A549 (cell line): Measurements from ENCODE around the gene GSTK1. TPM values are rescaled to one million over a fixed set of nuclear protein-coding genes. Genes with fewer than 3 reads are reported as not detected.

Experiments used
- ATAC-seq, 2 experiments: fragments of 200-7000 bp in 1 of 2; fragments of >200 bp in 1 of 2; cut with Nextera tagmentation in 1 of 2; cut with Tn5 transposase in 1 of 2; 3 replicates each; pipeline versions ENCODE4 v1.8.0 to v1.9.1; 2018 to 2020; ENCODE audit warnings: mild to moderate bottlenecking in 1 of 2, moderate library complexity in 1 of 2
- CTCF ChIA-PET: fragments of 300-600 bp; sonication (Branson Sonifier 250); formaldehyde crosslinking; extraction: SDS; loops from one replicate; lab custom pipeline; 2021; ENCODE audit warnings: antibody characterized with exemption, inconsistent platforms; lab: Yijun Ruan, JAX
- POLR2A ChIA-PET: fragments of 350-600 bp; formaldehyde crosslinking; extraction: SDS; loops from one replicate; lab custom pipeline; 2021; ENCODE audit warnings: antibody characterized with exemption, inconsistent platforms; lab: Yijun Ruan, JAX
- DNase-seq, 2 experiments: peaks; one replicate each; pipeline versions ENCODE4 v3.0.0 to v3.0.0-alpha.2; 2011 to 2016; ENCODE audit warnings: low read depth in 1 of 2, low spot score in 1 of 2
- FAIRE-seq: peaks from 2 replicates; lab custom pipeline; 2011; peaks lifted over from hg19 to GRCh38; lab: Jason Lieb, UNC
- H3K27ac ChIP-seq, 2 experiments: fragments of >200 bp; sonication (Bioruptor Twin); formaldehyde crosslinking; 3 replicates each; pipeline ENCODE4 v1.5.1; 2016 to 2017
- H3K4me1 ChIP-seq: fragments of >200 bp; sonication (Bioruptor Twin); formaldehyde crosslinking; 3 replicates; pipeline ENCODE4 v1.6.1; 2016
- H3K4me2 ChIP-seq: fragments of >200 bp; sonication (Bioruptor Twin); formaldehyde crosslinking; 3 replicates; pipeline ENCODE4 v1.6.1; 2016
- H3K4me3 ChIP-seq: fragments of >200 bp; sonication (Bioruptor Twin); formaldehyde crosslinking; 3 replicates; pipeline ENCODE4 v1.5.1; 2016
- H3K9me3 ChIP-seq: fragments of >200 bp; sonication (Bioruptor Twin); formaldehyde crosslinking; 3 replicates; pipeline ENCODE4 v1.6.1; 2016
- BHLHE40 ChIP-seq: IDR thresholded peaks from 2 replicates; pipeline ENCODE4 v1.6.1; 2012; ENCODE audit warnings: low read depth, low read length, inconsistent platforms
- CEBPB ChIP-seq, 2 experiments: fragments of >200 bp in 1 of 2; sonication (Bioruptor Twin) in 1 of 2; formaldehyde crosslinking in 1 of 2; IDR thresholded peaks; 2 replicates each; pipeline ENCODE4 v1.6.1; 2012 to 2016
- E2F6 ChIP-seq: IDR thresholded peaks from 2 replicates; pipeline ENCODE4 v1.6.1; 2012; ENCODE audit warnings: low read depth, borderline replicate concordance
- EP300 ChIP-seq, 2 experiments: fragments of >200 bp; sonication (Bioruptor Twin); formaldehyde crosslinking; IDR thresholded peaks; 2 replicates in 1 of 2; 3 replicates in 1 of 2; pipeline ENCODE4 v1.6.1; 2016 to 2017
- HEYL ChIP-seq: fragments of 250-450 bp; sonication (Bioruptor Pico); IDR thresholded peaks from 2 replicates; pipeline ENCODE4 v1.8.0; 2021; ENCODE audit warnings: mild to moderate bottlenecking, moderate library complexity
- HOXA7 ChIP-seq: fragments of 250-450 bp; sonication (Bioruptor Pico); IDR thresholded peaks from 2 replicates; pipeline ENCODE4 v1.5.0; 2020; ENCODE audit warnings: mild to moderate bottlenecking, moderate library complexity
- JUNB ChIP-seq: fragments of >200 bp; sonication (Bioruptor Twin); formaldehyde crosslinking; IDR thresholded peaks from 2 replicates; pipeline ENCODE4 v1.6.1; 2016
- MAFK ChIP-seq: fragments of 450-650 bp; IDR thresholded peaks from 2 replicates; pipeline ENCODE4 v1.6.1; 2014; ENCODE audit not compliant: partially characterized antibody
- MAX ChIP-seq: IDR thresholded peaks from 2 replicates; pipeline ENCODE4 v1.6.1; 2012
- MAZ ChIP-seq: fragments of 150-350 bp; IDR thresholded peaks from 2 replicates; pipeline ENCODE4 v1.6.1; 2014; ENCODE audit warnings: antibody characterized with exemption, low read depth, low read length, borderline replicate concordance
- NFE2L2 ChIP-seq: fragments of 150-350 bp; conservative IDR thresholded peaks from 2 replicates; pipeline ENCODE4 v1.6.1; 2014; ENCODE audit warnings: low read length
- RAD21 ChIP-seq, 2 experiments: fragments of >200 bp in 1 of 2; sonication (Bioruptor Twin) in 1 of 2; formaldehyde crosslinking in 1 of 2; IDR thresholded peaks in 1 of 2; conservative IDR thresholded peaks in 1 of 2; 2 replicates in 1 of 2; 3 replicates in 1 of 2; pipeline ENCODE4 v1.6.1; 2012 to 2018; ENCODE audit warnings: inconsistent platforms in 1 of 2
- RNF2 ChIP-seq: fragments of 200-600 bp; sonication (generic); IDR thresholded peaks from 2 replicates; pipeline ENCODE4 v1.6.1; 2016; ENCODE audit warnings: low read depth, mild to moderate bottlenecking, antibody characterized with exemption, moderate library complexity, borderline replicate concordance
- SREBF2 ChIP-seq: fragments of 450-650 bp; IDR thresholded peaks from 2 replicates; pipeline ENCODE4 v1.6.1; 2014; ENCODE audit warnings: mild to moderate bottlenecking, moderate library complexity
- TFCP2L1 ChIP-seq: fragments of 250-450 bp; sonication (Bioruptor Pico); IDR thresholded peaks from 2 replicates; pipeline ENCODE4 v1.5.0; 2021; ENCODE audit warnings: mild to moderate bottlenecking
- USF2 ChIP-seq: fragments of 450-650 bp; IDR thresholded peaks from 2 replicates; pipeline ENCODE4 v1.6.1; 2014; ENCODE audit warnings: antibody characterized with exemption
- ZFP36 ChIP-seq: fragments of 450-650 bp; IDR thresholded peaks from 2 replicates; pipeline ENCODE4 v1.6.1; 2014; ENCODE audit warnings: borderline replicate concordance; ENCODE audit not compliant: partially characterized antibody
- ZNF302 ChIP-seq: fragments of 250-450 bp; sonication (Bioruptor Pico); IDR thresholded peaks from 2 replicates; pipeline ENCODE4 v1.9.0; 2021; ENCODE audit warnings: inconsistent platforms, mild to moderate bottlenecking, moderate library complexity
- ZSCAN20 ChIP-seq: fragments of 250-450 bp; sonication (Bioruptor Pico); IDR thresholded peaks from 2 replicates; pipeline ENCODE4 v1.8.0; 2022; ENCODE audit warnings: mild to moderate bottlenecking, moderate library complexity
- WGBS: methylation state at CpG from one replicate; pipeline ENCODE4 v1.1.6; 2017; ENCODE audit errors: missing lambda C conversion rate; 5-methylcytosine and 5-hydroxymethylcytosine counted together
- polyA plus RNA-seq, 4 experiments: library from polyadenylated mRNA; depleted of rRNA in 3 of 4; stranded (reverse); fragments of >200 nt; fragmentation: RNase III in 1 of 4; extraction: RNeasy Plus Mini Kit Qiagen cat#74134 plus additional on column Dnase treatment in 1 of 4; gene quantifications; 2 replicates in 3 of 4; 3 replicates in 1 of 4; pipeline ENCODE4 v1.2.3, GENCODE V29; 2011 to 2017

Gene GSTK1
- polyA plus RNA-seq, 2 of the 4 experiments (the other 2 are of a cell fraction), result 76.6 to 91.5 TPM

- TF ChIP-seq MAZ, result no peak
- TF ChIP-seq SREBF2, result no peak
- no peak for TF ChIP-seq EP300 (IDR thresholded peaks at IDR 0.05)
- no peak for TF ChIP-seq CEBPB (IDR thresholded peaks at IDR 0.05)
- no peak for TF ChIP-seq HEYL
- no peak for TF ChIP-seq MAX
Measured at GRCh38 chr7:143227806-143228205, 35.4 kb upstream of the GSTK1 start (continued).

GRCh38 chr7:143229054-143229790, 34.0 kb upstream of the GSTK1 start:
- TF ChIP-seq ZFP36 (no peak), EP300 (IDR thresholded peaks at IDR 0.05) (no peak), RNF2 (no peak), BHLHE40 (no peak), HEYL (no peak), HOXA7 (no peak), E2F6 (no peak), NFE2L2 (no peak), USF2 (no peak), MAFK (no peak), RAD21 (conservative IDR thresholded peaks at IDR 0.05 in 1 of 2, IDR thresholded peaks at IDR 0.05 in 1 of 2) (no peak), ZNF302 (CRISPR knock-in tag) (no peak), JUNB (no peak)
- TF ChIP-seq, all 56 proteins: peak for 0
- WGBS, result 35% methylated on average over 9 of the region's 9 CpGs
- Histone ChIP-seq H3K9me3 (no peaks in the 10 kb centered on the region; the same call in 2 of the 3 replicates), H3K4me1 (no peaks in the 10 kb centered on the region), H3K4me2 (no peak overlapping the region), H3K27ac (no peak overlapping the region), H3K4me3 (no peak overlapping the region)
- ChIA-PET CTCF (interaction anchor here (1.6 to 2.8 kb wide), 2 partner anchors 11 to 14 kb away, joined by 4 to 9 read pairs; no protein-coding TSS in a partner anchor), POLR2A (no interaction called here)
- ATAC-seq (no peak), DNase-seq (no peak), FAIRE-seq (no peak)

- no peak for FAIRE-seq
- CTCF ChIA-PET, result interaction anchor here (1.0 to 2.8 kb wide), 3 partner anchors 10 to 16 kb away, joined by 3 to 14 read pairs (median 9); no protein-coding TSS in a partner anchor
Measured at GRCh38 chr7:143230602-143231457, 32.4 kb upstream of the GSTK1 start.

More at GRCh38 chr7:143230602-143231457, 32.4 kb upstream of the GSTK1 start:
- DNase-seq (no peak), ATAC-seq (no peak)
- POLR2A ChIA-PET, result no interaction called here
- Histone ChIP-seq H3K9me3 (no peaks in the 10 kb centered on the region; the same call in 2 of the 3 replicates), H3K4me1 (no peaks in the 10 kb centered on the region), H3K4me3 (no peak overlapping the region), H3K4me2 (no peak overlapping the region), H3K27ac (no peak overlapping the region)
- 51% methylated on average over 2 of the region's 2 CpGs for WGBS
- no peak for TF ChIP-seq ZSCAN20 (CRISPR knock-in tag)
- no peak for TF ChIP-seq TFCP2L1 (CRISPR knock-in tag)
